SK-N-MC (cell line): ENCODE measurements around the gene CINP.
A peak's percentile ranks its signal among the peaks of the same experiment; 100 is the strongest.

ENCODE experiments used
- DNase-seq: peaks from one replicate; pipeline ENCODE4 v3.0.0-alpha.2; 2011; ENCODE audit warnings: low read depth, low spot score
- H3K27ac ChIP-seq: fragments of 200-600 bp; sonication (generic); 2 replicates; pipeline ENCODE4 v1.5.1; 2016; ENCODE audit warnings: mixed run types
- H3K36me3 ChIP-seq: fragments of 200-600 bp; sonication (generic); 2 replicates; pipeline ENCODE4 v1.6.1; 2017; ENCODE audit warnings: antibody characterized with exemption, low read length, mixed read lengths; ENCODE audit not compliant: insufficient read depth
- H3K4me3 ChIP-seq: fragments of 200-600 bp; sonication (generic); 2 replicates; pipeline ENCODE4 v1.5.1; 2016
- H3K9ac ChIP-seq: fragments of 200-600 bp; sonication (generic); 2 replicates; pipeline ENCODE4 v1.8.0; 2017; ENCODE audit warnings: mixed run types, mixed read lengths; ENCODE audit not compliant: insufficient read length
- H3K9me3 ChIP-seq: fragments of 200-600 bp; sonication (generic); 2 replicates; pipeline ENCODE4 v1.6.1; 2017; ENCODE audit warnings: low read depth, mild to moderate bottlenecking, antibody characterized with exemption, low read length, moderate library complexity, mixed read lengths
- EZH2 ChIP-seq: fragments of 200-600 bp; sonication (generic); IDR thresholded peaks from one replicate; pipeline ENCODE4 v1.6.1; 2017; ENCODE audit warnings: antibody characterized with exemption
- FOXP2 ChIP-seq: optimal IDR thresholded peaks from 2 replicates; pipeline ENCODE3; 2011; ENCODE audit warnings: mild to moderate bottlenecking, moderate library complexity; ENCODE audit not compliant: insufficient read depth; ENCODE audit errors: extremely low read length, control extremely low read depth
- POLR2AphosphoS5 ChIP-seq: IDR thresholded peaks from 2 replicates; pipeline ENCODE4 v1.6.1; 2012; ENCODE audit warnings: mild to moderate bottlenecking, low read depth, low read length, borderline replicate concordance

Gene CINP

DNA sequence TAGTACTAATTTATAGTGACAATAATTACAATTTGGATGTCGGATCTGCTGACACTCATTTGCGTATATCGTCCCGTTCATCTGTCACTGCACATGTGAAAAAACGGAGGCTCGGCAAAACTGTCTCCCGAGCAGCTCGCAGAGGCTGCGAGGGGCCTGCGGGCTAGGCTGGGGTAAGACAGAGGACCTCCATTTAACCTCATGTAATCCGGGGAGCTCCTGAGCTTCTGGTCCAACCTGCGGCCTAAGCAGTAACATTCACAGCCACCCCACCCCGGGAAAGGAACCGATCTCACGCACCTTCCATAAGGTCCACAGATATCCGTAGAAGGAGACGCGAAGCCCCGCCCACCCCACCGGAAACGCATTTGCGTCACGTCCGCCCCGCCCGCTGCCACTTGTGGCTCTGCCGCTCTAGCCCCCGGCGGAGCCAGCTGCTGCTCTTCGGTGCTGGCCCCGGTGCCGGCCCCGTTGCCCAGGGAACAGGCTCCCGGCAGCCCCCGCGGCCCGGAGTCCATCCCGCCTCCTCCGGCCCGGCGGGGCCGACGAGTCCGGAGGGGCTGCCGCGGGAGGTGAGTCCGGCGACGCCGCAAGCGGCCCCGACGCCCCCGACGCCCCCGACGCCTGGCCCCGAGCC, at the start of gene CINP, which contains the start of gene TECPR2:
Gene CINP, minus strand, starts transcription at position 346 of the 637 bp plus-strand sequence. Its CDS starts 39 bp downstream, at position 307.
Gene TECPR2, plus strand, starts transcription at position 397 of the 637 bp plus-strand sequence. CDS start 13,781 bp downstream, outside the sequence.
- TF ChIP-seq POLR2AphosphoS5 = peak; percentile 91
- no peak for TF ChIP-seq FOXP2

GRCh38 chr14:102408724-102409123, 46.0 kb upstream of the CINP start:
- Histone ChIP-seq H3K27ac (no peak overlapping the region), H3K36me3 (no peaks in the 10 kb centered on the region; the same call in 1 of the 2 replicates), H3K9me3 (no peaks in the 10 kb centered on the region), H3K4me3 (no peak overlapping the region), H3K9ac (no peak overlapping the region)
- DNase-seq = no peak
- TF ChIP-seq EZH2 = no peak

More for the DNA sequence above, at the start of gene CINP, which contains the start of gene TECPR2:
- H3K36me3 ChIP-seq = peaks cover 12% of the 10 kb centered on the region
- peak within 1 kb of the TSS; percentile 52; the same call in 1 of the 2 replicates for H3K27ac ChIP-seq
- DNase-seq = peak; percentile 45
- H3K9me3 ChIP-seq = no peaks in the 10 kb centered on the region
- H3K4me3 ChIP-seq = peak within 1 kb of the TSS; percentile 94
- peak within 1 kb of the TSS; percentile 95 for H3K9ac ChIP-seq

DNA sequence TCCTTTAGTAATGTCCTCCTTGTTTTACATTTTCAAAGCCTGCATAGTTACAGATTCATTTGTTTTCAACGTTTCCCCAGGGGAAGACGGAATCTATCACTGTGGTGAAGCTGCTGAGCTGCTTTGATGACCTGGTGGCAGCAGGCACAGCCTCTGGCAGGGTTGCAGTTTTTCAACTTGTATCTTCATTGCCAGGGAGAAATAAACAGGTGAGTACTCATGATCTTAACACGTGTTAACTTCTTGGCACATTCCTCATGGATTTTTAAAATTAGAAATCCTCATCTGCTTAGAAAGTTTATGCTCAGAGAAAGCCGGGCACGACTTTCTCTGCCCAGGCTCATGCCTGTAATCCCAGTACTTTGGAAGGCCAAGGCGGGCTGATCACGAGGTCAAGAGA, 44.6 kb upstream of the CINP start:
- Histone ChIP-seq H3K36me3 (peaks cover 6% of the 10 kb centered on the region), H3K4me3 (no peak overlapping the region), H3K9me3 (peaks cover 5% of the 10 kb centered on the region; the same call in 1 of the 2 replicates), H3K27ac (no peak overlapping the region), H3K9ac (no peak overlapping the region)
- TF ChIP-seq POLR2AphosphoS5 (no peak), FOXP2 (no peak), EZH2 (no peak)
- DNase-seq = no peak

DNA sequence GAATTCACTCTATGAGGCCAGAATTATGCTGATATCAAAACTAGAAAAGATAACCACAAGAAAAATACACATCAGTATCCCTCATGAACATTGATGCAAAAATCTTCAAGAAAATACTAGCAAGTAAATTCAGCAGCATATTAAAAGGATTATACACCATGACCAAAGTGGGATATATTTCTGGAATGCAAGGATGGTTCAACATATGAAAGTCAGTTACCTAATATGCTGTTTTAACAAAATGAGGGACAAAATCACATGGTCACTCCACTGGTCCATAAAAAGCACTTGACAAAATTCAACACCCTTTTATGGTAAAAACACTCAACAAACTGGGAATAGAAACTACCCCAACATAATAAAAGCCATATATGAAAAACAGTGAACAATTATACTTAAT, 40.3 kb upstream of the CINP start:
- no peak overlapping the region for H3K4me3 ChIP-seq
- H3K27ac ChIP-seq = no peak overlapping the region
- no peak for DNase-seq
- peaks cover 5% of the 10 kb centered on the region; the same call in 1 of the 2 replicates for H3K9me3 ChIP-seq
- no peak for TF ChIP-seq POLR2AphosphoS5
- no peak for TF ChIP-seq EZH2
- TF ChIP-seq FOXP2 = no peak
- peaks cover 6% of the 10 kb centered on the region for H3K36me3 ChIP-seq
- H3K9ac ChIP-seq = no peak overlapping the region

- no peak overlapping the region for H3K27ac ChIP-seq
- no peak for DNase-seq
- no peak overlapping the region for H3K4me3 ChIP-seq
- H3K9ac ChIP-seq = no peak overlapping the region
- no peaks in the 10 kb centered on the region for H3K9me3 ChIP-seq
- TF ChIP-seq FOXP2 = no peak
- TF ChIP-seq POLR2AphosphoS5 = no peak
- no peak for TF ChIP-seq EZH2
- H3K36me3 ChIP-seq = peaks cover 5% of the 10 kb centered on the region; the same call in 1 of the 2 replicates
Observed at GRCh38 chr14:102396521-102396920, 33.8 kb upstream of the CINP start.

DNA sequence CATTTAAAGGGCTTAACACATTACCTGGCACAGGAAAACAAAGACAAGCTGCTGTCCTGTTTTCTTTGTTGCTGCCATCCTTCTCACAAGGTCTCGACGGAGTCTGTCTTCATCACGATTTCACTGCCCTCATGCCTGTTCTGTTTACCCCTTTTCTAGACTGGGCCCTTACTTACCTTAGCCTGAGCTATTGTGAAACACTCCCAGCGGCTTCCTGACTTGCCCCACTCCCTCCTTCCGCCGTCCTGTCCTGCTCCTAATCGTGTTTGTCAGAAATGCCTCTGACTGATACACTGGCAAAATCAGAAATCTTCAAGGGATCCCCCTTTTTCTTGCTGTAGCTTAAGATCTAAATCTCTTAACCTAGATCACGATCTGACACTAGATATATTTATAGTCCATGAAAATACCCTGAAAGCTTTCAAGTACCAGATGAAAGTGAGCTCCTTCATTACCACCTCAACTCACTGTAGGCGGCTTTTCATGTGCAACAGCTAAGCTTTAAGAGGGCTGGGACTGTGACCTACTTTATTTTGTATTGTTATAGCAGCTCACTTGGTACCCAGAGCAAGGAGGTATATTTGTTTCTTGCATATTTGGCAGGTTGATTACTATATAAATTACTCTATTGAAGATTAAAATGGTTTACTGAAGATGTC, 32.2 kb upstream of the CINP start:
- peaks cover 5% of the 10 kb centered on the region; the same call in 1 of the 2 replicates for H3K36me3 ChIP-seq
- DNase-seq = no peak
- H3K9me3 ChIP-seq = no peaks in the 10 kb centered on the region
- H3K27ac ChIP-seq = no peak overlapping the region
- TF ChIP-seq POLR2AphosphoS5 (no peak), EZH2 (no peak), FOXP2 (no peak)
- H3K9ac ChIP-seq = no peak overlapping the region
- no peak overlapping the region for H3K4me3 ChIP-seq

DNA sequence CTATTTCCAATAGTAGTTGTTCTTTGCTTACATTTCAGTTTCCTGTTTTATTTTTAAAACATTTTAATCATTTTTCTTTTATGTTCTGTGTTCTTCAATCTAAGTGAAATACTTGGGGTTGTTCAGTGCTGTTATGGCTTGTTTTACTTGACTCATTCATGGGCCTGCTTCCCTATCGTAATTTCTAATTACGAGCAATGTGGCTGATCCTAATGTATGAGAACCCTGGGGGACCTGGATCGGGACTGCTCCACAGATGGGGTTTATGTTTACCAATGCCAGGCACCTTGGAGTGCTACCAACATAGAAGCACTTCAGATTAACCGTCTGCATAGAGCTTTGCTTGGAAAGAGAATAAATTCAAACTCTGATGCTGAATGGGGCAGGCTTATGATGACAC, 29.8 kb upstream of the CINP start:
- Histone ChIP-seq H3K9me3 (no peaks in the 10 kb centered on the region), H3K27ac (peak overlapping the region; percentile 38; the same call in 1 of the 2 replicates), H3K36me3 (peaks cover 9% of the 10 kb centered on the region; the same call in 1 of the 2 replicates), H3K4me3 (no peak overlapping the region), H3K9ac (no peak overlapping the region)
- no peak for DNase-seq
- TF ChIP-seq FOXP2 (no peak), POLR2AphosphoS5 (no peak), EZH2 (no peak)

GRCh38 chr14:102390064-102390855, 27.6 kb upstream of the CINP start:
- peak overlapping the region; percentile 83 for H3K27ac ChIP-seq
- no peak for DNase-seq

More at GRCh38 chr14:102390064-102390855, 27.6 kb upstream of the CINP start:
- Histone ChIP-seq H3K4me3 (no peak overlapping the region), H3K36me3 (0 out of 2 replicates have a peak, but pooled peaks cover 4% of the 10 kb centered on the region), H3K9ac (no peak overlapping the region), H3K9me3 (no peaks in the 10 kb centered on the region)
- no peak for TF ChIP-seq EZH2
- TF ChIP-seq POLR2AphosphoS5 = no peak
- TF ChIP-seq FOXP2 = no peak
